Heart left ventricle (tissue), 16 donors: ENCODE measurements around the gene UBA6. TPM values are rescaled to one million over a fixed set of nuclear protein-coding genes. Genes with fewer than 3 reads are reported as not detected.
A peak's percentile ranks its signal among the peaks of the same experiment; 100 is the strongest.
"Not testable (repeated sequence)": the region's sequence is repeated elsewhere in the genome, so short reads cannot be mapped to it uniquely, and the experiment has no call there.

Source experiments
- ATAC-seq, 4 donors: fragments of 200-7000 bp; cut with Tn5 transposase; one replicate each; pipeline ENCODE4 v1.9.1; 2020 to 2022; ENCODE audit warnings: moderate library complexity in 4 of 4, mild to moderate bottlenecking in 3 of 4, moderate number of reproducible peaks in 1 of 4
- DNase-seq, 5 donors: peaks; one replicate each; pipeline ENCODE4 v3.0.0-alpha.2; 2020
- H3K27ac ChIP-seq, 12 donors: fragments of 200-600 bp; sonication (generic) in 4 of 12; one replicate each; pipeline versions ENCODE4 v1.5.0 to v1.8.0; 2016 to 2022; ENCODE audit warnings: mild to moderate bottlenecking in 2 of 12
- H3K27me3 ChIP-seq, 9 donors: fragments of 200-600 bp; sonication (generic) in 2 of 9; one replicate each; pipeline versions ENCODE4 v1.5.1 to v1.8.0; 2016 to 2022; ENCODE audit warnings: mild to moderate bottlenecking in 3 of 9
- H3K36me3 ChIP-seq, 9 donors: fragments of 200-600 bp; sonication (generic) in 2 of 9; one replicate each; pipeline versions ENCODE4 v1.5.0 to v1.8.0; 2018 to 2022; ENCODE audit warnings: mild to moderate bottlenecking in 2 of 9
- H3K4me1 ChIP-seq, 12 donors: fragments of 200-600 bp; sonication (generic) in 4 of 12; one replicate each; pipeline versions ENCODE4 v1.5.0 to v1.8.0; 2016 to 2022; ENCODE audit warnings: mild to moderate bottlenecking in 3 of 12
- H3K4me3 ChIP-seq, 12 donors: fragments of 200-600 bp; sonication (generic) in 4 of 12; one replicate each; pipeline versions ENCODE4 v1.5.0 to v1.8.0; 2017 to 2022; ENCODE audit warnings: mild to moderate bottlenecking in 9 of 12, moderate library complexity in 4 of 12
- H3K9me3 ChIP-seq, 12 donors: fragments of 200-600 bp; sonication (generic) in 4 of 12; one replicate each; pipeline versions ENCODE4 v1.5.0 to v1.8.0; 2016 to 2022; ENCODE audit warnings: mild to moderate bottlenecking in 1 of 12
- CTCF ChIP-seq, 12 donors: fragments of 200-600 bp; sonication (generic) in 4 of 12; IDR thresholded peaks; one replicate each; pipeline versions ENCODE4 v1.5.0 to v1.8.0; 2018 to 2022; ENCODE audit warnings: antibody characterized with exemption in 12 of 12, mild to moderate bottlenecking in 5 of 12
- POLR2A ChIP-seq, 2 donors: fragments of 450-650 bp; IDR thresholded peaks; one replicate each; pipeline ENCODE4 v1.6.1; 2017; ENCODE audit warnings: antibody characterized with exemption in 2 of 2, mild to moderate bottlenecking in 2 of 2, moderate library complexity in 2 of 2
- WGBS, 4 donors: extraction: QIAGEN DNeasy Blood & Tissue Kit in 2 of 4; methylation state at CpG; one replicate each; pipeline versions ENCODE4 v1.1.5 to v1.1.7; 2013 to 2018; 5-methylcytosine and 5-hydroxymethylcytosine counted together
- intact Hi-C, 10 donors: fragments of 100-400 bp; cut with DNase I; formaldehyde crosslinking; loops; one replicate each; pipeline versions ENCODE4 v1.11.1 to v1.14.2; 2022
- polyA plus RNA-seq, 2 donors: library from polyadenylated mRNA; stranded (reverse); fragments of 200-250 nt; gene quantifications; one replicate each; pipeline ENCODE4 v1.2.3, GENCODE V29; 2013
- total RNA-seq, 9 donors: library from RNA; depleted of rRNA in 2 of 9; stranded (reverse); fragments of >200 nt in 2 of 9; fragmentation: NEBNext Ultra II Directional in 3 of 9; extraction: Animal tissue kit (Norgen Biotek cat#: 25700) in 3 of 9; gene quantifications; one replicate each; pipeline versions ENCODE4 v1.1.0 to v1.2.4, GENCODE V29; 2016 to 2023
- donor health status: ischemic (EF 13 %, LVEDD 7.1; RV severe dilation, severe dysfunction).
- donor health status: healthy with polysubstance abuse.
- donor health status: DM: no; HTN: yes; CAD: no.
- donor health status: DM: no; HTN: no; CAD: no.
- donor health status: ischemic (EF 25% LVEDD 6.9; RV normal size, moderate dysfunction).
- donor health status: ischemic (EF 25% LVEDD 5.7; RV mildly dilated, moderate dysfunction).
- donor health status: healthy.
- donor health status: DM: yes; HTN: yes; CAD: no.
- donor health status: ischemic (EF 35%, LVEDD 5.7; RV mildly dilated, moderate dysfunction).
- donor health status: nonischemic (EF 11% LVEDD 7.7; RV severe dilation, severe dysfunction).
- donor health status: DM: yes; HTN: yes; CAD: no.
- donor health status: PGD.
- donor health status: ischemic (EF 29% LVEDD 5.4; RV normal size, mild dysfunction).
- donor health status: nonischemic (EF 23%, LVEDD 6.1; RV moderate dilation, normal function).

UBA6 gene
- total and polyA plus RNA-seq, 11 donors: 3.1 to 35.3 (median 19.7) TPM

GRCh38 chr4:67638136-67638535 is 62.8 kb downstream of the UBA6 start:
- Histone ChIP-seq H3K4me1 (no peaks in the 10 kb centered on the region), H3K9me3 (no peaks in the 10 kb centered on the region), H3K36me3 (peaks cover 0 to 80% (median 75%) of the 10 kb centered on the region in 9 donors), H3K27ac (no peak overlapping the region), H3K4me3 (no peak overlapping the region), H3K27me3 (no peaks in the 10 kb centered on the region)
- intact Hi-C loops: no loop called here
- TF ChIP-seq POLR2A (IDR thresholded peaks at IDR 0.05): no peak
- TF ChIP-seq CTCF (IDR thresholded peaks at IDR 0.05): no peak
- no peak for ATAC-seq
- WGBS, 4 donors: 91 to 95% (median 93%) methylated on average over 5 of the region's 5 CpGs
- no peak for DNase-seq

DNA sequence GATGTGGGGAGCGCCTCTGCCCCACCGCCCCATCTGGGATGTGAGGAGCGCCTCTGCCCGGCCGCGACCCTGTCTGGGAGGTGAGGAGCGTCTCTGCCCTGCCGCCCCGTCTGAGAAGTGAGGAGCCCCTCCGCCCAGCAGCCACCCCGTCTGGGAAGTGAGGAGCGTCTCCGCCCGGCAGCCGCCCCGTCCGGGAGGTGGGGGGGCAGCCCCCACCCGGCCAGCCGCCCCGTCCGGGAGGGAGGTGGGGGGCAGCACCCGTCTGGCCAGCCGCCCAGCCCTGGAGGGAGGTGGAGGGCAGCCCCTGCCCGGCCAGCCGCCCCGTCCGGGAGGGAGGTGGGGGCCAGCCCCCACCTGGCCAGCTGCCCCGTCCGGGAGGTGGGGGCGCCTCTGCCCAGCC is 64.0 kb downstream of the UBA6 start:
- H3K27ac ChIP-seq, H3K9me3 ChIP-seq, ATAC-seq, H3K27me3 ChIP-seq, H3K4me1 ChIP-seq, intact Hi-C loops, H3K4me3 ChIP-seq: not testable (repeated sequence)
- peaks cover 0 to 82% (median 75%) of the 10 kb centered on the region in 9 donors for H3K36me3 ChIP-seq
- peak in 1 of 5 donors; percentile 32 for DNase-seq
- 93 to 98% (median 95%) methylated on average over 3 to 30 of the region's 30 CpGs for WGBS, 4 donors

DNA sequence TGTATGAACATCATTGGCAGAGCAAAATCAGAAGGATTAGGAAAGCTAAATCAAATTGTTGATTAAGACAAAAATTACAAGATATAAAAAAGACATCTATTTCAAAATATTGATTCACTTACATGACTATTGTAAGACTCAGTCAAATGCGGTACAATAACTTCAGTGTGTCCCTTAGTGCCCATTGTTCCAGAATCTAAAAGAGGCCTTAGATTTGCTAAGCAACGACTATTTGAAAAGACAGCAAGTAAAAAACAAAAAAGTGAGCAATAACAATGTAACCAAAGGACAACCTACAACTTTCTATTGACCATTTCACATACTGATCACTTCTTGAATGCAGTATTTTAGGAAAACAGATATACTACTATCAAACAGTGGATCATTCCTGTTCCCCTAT is 65.6 kb downstream of the UBA6 start:
- no peaks in the 10 kb centered on the region for H3K4me1 ChIP-seq
- no peak overlapping the region for H3K4me3 ChIP-seq
- H3K9me3 ChIP-seq: no peaks in the 10 kb centered on the region
- no peak for DNase-seq
- H3K27me3 ChIP-seq: no peaks in the 10 kb centered on the region
- TF ChIP-seq CTCF (IDR thresholded peaks at IDR 0.05) (no peak), POLR2A (IDR thresholded peaks at IDR 0.05) (no peak)
- intact Hi-C loops: no loop called here
- 93 to 96% (median 93%) methylated on average over 2 of the region's 2 CpGs for WGBS, 4 donors
- H3K36me3 ChIP-seq: peaks cover 0 to 85% (median 75%) of the 10 kb centered on the region in 9 donors
- no peak overlapping the region for H3K27ac ChIP-seq
- no peak for ATAC-seq

- Histone ChIP-seq H3K9me3 (no peaks in the 10 kb centered on the region), H3K27me3 (no peaks in the 10 kb centered on the region), H3K4me3 (no peak overlapping the region), H3K4me1 (no peaks in the 10 kb centered on the region), H3K36me3 (peaks cover 0 to 86% (median 75%) of the 10 kb centered on the region in 9 donors), H3K27ac (no peak overlapping the region)
- intact Hi-C loops: no loop called here
- TF ChIP-seq CTCF (IDR thresholded peaks at IDR 0.05) (no peak), POLR2A (IDR thresholded peaks at IDR 0.05) (no peak)
- 92 to 96% (median 95%) methylated on average over 2 of the region's 2 CpGs for WGBS, 4 donors
- DNase-seq (no peak), ATAC-seq (no peak)
Measured at GRCh38 chr4:67634741-67635140, 66.2 kb downstream of the UBA6 start.

- H3K36me3 ChIP-seq: peaks cover 0 to 89% (median 77%) of the 10 kb centered on the region in 9 donors
- peak overlapping the region in 1 of 12 donors; percentile 27 for H3K27ac ChIP-seq
- no peaks in the 10 kb centered on the region for H3K27me3 ChIP-seq
Measured at GRCh38 chr4:67632492-67632891, 68.5 kb downstream of the UBA6 start.

More at GRCh38 chr4:67632492-67632891, 68.5 kb downstream of the UBA6 start:
- ATAC-seq (no peak), DNase-seq (no peak)
- Histone ChIP-seq H3K9me3 (no peaks in the 10 kb centered on the region), H3K4me1 (no peaks in the 10 kb centered on the region), H3K4me3 (no peak overlapping the region)
- TF ChIP-seq CTCF (IDR thresholded peaks at IDR 0.05): no peak
- TF ChIP-seq POLR2A (IDR thresholded peaks at IDR 0.05): no peak
- WGBS, 4 donors: 81 to 87% (median 83%) methylated on average over 3 of the region's 3 CpGs
- intact Hi-C loops: no loop called here
